HG03025 (cell line): ENCODE results near the gene FOXK1.

Experiments used
- ATAC-seq: cut with Tn5 transposase; IDR thresholded peaks from one replicate; pipeline ENCODE4 v1.9.1; 2021; ENCODE audit warnings: mild to moderate bottlenecking, moderate library complexity; ENCODE audit not compliant: unreplicated experiment, low FRiP score

Gene FOXK1

DNA sequence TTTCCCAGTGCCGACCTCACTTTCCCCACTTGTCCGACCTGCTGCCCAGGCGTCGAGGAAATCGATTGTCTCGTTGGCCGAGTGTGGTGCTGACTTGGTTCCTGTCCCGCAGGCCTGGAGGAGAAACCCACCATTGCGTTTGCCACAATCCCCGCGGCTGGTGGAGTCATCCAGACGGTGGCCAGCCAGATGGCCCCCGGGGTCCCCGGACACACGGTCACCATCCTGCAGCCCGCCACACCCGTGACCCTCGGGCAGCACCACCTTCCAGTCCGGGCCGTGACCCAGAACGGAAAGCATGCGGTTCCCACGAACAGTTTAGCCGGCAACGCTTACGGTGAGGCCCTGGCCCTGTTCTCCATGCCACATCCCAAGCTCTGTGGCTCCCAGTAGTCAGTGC lies 78.9 kb downstream of the FOXK1 start:
- ATAC-seq, result no peak

DNA sequence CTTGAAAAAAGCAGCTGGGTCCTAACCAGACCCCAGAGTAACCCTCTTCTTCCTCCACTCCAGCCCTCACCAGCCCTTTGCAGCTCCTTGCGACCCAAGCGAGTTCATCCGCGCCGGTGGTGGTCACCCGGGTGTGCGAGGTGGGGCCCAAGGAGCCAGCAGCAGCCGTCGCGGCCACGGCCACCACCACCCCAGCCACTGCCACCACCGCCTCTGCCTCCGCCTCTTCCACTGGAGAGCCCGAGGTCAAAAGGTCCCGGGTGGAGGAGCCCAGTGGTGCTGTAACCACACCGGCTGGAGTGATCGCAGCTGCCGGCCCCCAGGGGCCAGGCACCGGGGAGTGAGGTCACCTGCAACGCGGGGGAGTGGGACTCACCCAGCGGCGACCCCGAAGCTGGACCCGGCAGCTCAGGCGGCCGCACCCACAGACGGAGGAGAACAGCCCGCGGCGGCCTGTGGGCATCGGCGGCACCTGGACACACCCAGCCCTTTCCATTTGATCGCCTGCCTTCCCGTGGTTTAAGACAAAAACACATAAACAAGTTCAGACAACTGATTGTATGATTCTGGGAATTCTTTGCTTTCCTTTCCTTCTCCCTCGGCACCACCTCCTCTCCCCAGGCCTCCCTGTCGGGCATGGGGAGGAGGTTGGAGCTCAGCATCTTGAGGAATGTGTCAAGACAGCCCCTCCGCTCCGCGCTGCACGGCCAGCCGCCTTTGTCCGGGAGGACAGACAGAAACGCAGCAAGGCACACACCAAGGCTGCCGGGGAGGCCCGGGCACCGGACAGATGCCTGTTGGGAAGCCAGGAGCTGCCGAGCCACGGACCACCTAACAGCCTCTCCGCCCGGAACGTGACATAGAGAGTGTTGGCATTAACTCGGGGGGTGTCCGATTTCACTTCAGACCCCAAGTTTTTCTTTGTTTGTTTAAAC lies 80.3 kb downstream of the FOXK1 start:
- ATAC-seq, result no peak

DNA sequence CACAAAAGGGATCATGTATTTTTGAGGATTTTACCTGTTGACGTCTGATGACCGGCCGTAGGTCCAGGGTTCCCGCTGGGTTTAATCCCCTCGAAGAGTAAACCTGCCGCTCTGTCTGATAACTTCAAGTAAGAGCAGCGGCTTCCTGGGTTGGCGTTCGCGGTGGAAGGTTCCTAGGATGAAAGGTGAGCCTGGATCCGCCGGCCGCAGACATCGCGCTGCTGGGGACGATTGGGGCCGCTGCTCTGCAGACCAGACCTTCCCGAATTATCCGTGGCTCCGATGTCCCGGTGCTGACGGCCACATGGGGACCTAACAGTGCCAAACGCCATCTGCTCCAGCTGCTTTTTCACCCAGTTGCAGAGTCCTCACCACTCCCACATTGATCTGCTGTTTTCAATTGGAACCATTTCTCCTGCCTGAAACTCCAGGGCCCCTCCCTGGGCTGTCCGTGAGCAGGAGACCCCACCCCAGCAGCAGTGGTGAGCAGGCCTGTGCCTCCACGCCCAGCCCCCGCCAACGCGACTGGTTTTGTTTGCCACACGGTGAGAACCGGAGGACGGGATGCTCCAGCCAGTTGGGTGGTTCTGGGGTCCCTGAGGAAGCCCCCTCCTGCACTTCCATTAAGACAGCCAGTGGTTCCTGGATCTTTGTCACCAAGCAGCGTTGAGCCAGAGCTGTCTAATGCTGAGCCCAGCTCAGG lies 81.1 kb downstream of the FOXK1 start:
- no peak for ATAC-seq

DNA sequence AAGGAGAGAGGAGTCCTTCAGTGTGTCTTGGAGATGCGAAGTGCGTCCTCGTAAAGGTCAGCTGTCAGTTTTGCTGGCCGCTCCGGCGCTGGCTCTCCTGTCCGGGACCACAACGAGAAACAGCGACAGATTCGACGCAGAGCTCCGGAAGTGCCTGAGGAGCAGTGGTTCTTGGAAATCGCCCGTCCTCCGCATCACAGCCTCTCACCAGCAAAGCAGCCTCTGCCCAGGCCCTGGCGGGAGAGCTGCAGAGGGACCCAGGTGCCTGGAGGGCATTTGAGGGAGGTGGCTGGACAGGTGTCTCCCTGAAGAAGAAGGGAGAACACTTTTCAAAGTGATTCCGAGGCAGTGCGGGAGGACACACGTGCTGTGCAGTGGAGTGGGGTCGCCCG lies 81.7 kb downstream of the FOXK1 start:
- ATAC-seq, result no peak

DNA sequence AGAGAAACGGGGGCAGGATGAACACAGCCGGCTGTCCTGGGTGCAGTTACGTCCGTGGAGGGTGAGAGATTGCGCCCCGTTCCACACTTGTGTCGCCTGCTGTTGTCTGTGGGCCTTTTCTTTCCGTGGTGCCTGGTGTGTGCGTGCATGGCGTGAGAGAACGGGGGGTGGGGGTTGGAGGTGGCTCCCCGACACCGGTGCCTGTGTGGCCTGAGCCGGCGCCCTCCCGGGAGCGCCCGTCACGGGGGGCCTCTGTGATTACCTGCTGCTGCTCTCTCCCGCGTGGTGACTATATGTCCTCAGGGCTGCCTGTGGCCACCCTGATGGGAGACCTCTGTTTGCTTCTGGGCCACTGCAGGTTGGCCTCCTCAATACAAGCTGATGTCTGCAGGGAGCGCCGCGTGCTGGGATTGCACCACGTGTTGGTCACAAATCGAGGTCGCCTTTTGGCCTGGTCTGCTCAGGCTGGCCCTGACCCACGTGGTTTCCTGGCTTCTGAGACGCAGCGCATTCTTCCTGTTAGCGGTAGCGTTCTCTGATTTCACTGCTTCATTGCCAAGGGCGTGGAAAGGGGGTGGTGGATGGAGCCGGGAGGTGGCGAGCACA lies 82.4 kb downstream of the FOXK1 start:
- ATAC-seq, result no peak

DNA sequence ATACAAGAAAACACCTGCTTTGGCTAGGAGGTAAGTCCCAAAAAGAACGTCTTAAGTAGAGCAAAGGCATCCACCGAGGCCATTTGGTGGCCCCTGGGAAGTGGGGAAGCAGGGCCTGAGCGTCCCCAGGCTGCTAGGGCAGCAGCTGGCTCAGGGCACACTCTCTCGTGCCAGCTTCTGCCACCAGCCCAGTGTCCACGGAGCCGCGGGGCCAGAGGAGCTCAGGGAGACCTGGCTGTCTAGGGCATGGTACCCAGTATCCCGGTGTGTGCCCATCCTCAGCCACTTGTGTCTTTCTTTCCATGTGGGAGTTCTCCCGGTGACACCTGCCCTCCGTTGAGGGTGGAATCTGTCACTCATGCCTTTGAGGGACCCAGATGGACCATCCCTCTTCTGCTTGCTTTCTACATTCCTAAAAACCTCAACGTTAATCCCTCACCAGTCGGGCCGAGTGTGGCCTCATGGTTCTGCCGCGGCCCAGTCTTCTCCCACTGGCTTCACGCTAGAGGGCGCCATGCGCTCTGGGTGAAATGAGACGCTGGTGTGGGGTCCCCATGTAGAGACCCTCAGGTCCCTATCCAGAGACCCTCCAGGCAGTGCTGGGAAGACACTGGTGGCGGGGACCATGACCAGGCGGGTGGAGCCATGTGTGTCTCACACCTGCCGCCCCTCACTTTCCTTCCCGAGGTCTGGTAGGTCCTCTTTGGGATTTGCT lies 83.8 kb downstream of the FOXK1 start:
- no peak for ATAC-seq

DNA sequence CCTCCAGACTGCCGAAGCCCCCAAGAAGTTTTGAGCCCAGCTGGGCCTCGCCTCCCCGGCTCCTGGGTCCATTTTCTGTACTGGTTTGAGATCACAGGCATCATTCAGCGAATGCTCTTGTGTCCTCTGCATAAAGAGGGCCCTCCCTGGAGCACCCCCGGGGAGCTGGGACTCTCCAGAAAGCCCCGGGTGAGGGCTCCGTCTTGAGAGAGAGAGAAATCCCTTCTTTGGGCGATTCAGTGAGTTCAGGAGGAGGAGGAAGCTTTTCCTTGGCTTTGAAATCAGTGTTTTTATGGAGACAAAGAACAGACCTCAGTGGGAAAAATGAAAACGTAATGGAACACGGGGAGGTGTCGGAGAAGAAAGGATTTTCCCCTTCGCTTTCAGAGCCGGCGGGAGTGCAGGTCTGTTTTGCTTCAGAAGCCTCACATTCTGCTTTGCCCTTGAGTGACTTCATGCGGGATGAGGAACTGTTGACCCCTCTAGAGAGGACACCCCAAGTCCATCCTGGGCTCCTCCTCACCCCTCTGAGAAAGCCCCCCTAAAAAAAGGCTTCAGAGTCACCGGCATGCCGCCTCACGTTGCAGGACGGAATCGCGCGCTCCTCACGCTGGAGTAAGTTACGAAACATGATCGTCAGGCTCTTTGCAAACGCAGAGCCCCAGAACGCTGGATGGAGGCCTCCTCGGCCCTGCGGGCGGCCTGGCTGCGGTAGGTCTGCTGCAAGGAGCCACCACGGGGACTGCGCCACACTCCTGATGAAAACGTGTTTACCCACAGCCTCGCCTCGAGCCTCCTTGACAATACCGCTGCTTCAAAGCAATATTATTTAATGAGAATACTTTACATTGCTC lies 84.8 kb downstream of the FOXK1 start:
- ATAC-seq, result no peak

DNA sequence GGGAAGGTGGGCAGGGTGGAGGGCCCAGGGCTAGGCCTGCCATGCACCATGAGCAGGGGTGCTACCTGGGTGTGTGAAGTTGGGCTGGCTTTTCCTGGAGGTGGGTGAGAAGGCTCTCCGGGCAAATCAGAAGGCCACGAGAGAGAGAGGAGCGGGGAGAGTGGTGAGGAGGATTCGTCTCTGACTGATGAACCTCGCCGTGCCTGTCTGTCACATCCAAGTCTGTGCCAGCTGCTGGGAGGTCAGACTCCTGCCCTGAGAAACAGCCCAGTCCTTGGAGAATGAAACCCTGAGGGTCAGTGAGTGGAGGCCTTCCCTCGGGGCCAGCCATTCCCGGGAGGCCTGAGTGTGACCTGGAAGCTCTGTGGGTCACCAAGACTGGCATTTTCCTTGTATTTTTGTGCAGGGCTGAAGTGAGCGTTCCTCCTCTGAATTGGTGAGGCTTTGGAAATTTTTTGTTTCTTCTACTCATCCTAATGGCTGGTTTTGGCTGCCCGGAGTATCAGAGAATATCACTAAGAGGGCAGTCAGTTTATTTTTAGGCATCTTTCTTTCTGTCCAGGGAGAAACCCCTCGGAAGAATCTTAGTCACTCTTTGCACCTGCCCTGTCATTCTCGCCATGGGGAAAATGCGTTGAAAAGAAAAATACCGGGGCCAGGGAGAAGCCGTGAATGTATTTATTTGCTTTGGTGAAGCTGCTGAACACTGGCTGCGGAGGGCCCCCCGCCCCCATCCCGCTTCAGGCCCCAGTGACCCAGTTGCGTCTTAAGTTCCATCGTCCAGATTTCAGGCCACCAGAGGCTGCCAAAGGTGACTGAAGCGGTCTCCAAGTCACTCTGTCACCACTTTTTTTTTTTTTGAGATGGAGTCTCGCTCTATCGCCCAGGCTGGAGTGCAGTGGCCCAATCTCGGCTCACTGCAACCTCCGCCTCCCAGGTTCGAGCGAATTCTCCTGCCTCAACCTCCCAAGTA lies 86.8 kb downstream of the FOXK1 start:
- no peak for ATAC-seq

DNA sequence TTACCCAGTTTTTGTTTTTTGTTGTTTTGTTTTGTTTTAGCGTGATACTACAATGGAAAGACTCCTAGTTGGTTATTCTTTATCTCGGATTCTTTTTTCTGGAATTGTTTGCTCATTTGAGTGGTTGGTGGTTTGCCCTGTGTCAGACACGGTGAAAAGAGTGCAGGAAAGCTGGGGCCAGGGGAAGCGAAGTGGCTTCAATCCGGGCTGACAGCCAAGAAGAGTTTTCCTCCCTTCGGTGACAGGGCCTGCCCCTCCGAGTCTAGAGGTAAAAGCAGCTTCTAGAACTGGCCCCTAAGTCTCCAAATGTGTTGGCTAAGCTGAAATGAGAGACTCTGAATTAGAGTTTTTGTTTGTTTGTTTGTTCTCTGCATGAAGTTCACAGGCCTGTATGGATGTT lies 87.7 kb downstream of the FOXK1 start:
- ATAC-seq, result no peak

DNA sequence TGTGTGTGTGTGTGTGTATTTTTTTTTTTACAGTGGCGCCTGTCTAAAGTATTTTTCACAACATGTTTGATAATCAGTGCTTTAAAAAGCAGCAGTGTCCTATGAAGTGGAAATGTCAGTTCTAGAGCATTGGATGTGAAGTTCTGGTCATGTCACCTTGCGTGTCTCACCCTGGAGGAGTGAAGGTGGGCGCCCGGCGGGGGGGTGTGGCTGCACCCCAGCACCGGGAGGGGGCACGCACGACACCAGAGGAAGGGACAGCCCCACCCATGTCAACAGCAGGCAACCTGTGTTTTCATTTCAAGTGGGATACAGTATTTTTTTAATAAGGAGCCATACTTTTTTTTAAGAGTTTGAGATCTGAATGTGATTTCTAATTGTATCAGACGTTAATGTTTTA lies 88.8 kb downstream of the FOXK1 start:
- ATAC-seq, result no peak

DNA sequence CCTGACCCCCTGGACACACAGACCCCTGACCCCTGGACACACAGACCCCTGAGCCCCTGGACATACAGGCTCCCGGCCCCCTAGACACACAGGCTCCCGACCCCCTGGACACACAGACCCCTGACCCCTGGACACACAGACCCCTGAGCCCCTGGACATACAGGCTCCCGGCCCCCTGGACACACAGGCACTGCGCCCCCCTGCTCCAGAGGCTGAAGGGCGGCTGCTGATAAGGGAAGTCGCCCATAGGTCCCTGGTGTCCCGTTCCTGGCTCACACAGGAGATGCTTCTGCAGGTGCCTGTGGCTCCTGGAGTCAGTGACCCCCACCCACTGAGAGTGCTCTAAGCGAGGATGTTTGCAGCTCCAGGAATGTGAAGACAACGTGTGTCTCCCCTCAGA lies 89.6 kb downstream of the FOXK1 start:
- ATAC-seq, result no peak

DNA sequence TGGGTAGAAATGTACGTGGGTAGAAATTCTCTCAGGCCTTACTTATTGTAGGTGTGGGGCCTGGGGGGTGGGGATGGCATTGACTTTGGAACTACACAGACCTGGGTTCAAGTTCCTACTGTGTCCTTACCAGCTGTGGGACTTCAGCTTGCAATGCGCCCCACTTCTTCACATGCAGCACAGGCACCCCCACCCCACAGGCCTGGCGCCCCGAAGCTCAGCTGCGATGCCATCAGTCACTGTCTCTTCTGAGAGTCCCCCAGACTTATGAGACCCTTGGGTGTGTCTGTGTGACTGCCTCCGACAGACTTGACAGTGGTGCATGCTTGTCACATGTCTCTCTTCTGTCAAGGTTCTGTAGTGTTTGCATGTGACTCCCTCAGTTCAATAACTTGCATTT lies 90.2 kb downstream of the FOXK1 start:
- ATAC-seq, result no peak

DNA sequence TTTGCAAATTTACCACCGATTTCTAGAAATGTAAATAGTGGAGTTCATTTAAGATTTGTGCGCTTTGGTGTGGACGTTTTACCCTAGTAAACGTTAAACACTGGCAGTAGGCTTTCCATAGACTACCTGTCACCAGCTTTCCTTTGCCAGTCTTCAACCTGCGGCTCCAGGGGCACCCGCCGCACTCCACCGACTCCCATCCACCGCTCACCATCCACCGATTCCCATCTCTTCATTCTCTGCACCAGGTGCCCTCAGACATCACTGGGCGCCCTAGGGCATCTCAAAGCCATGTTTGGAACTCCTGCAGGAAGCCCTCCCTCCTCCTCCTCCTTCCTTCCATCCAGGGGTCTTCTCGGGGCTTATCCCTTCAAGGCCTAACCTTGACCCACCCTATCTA lies 91.9 kb downstream of the FOXK1 start:
- ATAC-seq, result no peak

DNA sequence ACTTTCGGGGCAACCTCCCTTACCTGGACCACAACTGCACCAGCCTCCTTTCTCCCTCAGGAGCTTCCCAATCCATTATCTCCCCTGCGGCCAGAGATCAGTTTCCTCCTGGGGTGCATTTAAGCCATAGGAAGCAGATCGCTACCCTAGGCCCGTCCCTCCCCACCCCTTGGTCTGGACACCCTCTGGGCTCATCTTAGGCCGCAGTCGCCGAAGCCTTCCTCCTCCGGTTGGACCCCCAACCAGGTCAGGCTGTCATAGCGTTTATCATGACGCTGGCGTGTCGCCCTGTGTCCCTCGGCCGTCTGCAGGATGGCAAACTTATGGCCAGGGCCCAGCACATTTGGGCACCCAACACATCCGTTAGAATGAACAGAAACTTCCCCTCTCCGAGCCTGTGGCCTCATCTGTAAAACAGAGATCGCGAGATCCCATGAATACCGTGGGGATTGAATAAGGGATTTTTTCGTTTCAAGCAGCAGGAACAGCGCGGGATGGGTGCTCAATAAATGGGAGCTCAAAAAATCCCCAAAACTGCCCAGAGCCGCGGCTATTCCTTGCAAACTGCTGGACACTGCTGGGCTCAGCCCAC lies 92.7 kb downstream of the FOXK1 start:
- ATAC-seq, result peak; percentile 9

DNA sequence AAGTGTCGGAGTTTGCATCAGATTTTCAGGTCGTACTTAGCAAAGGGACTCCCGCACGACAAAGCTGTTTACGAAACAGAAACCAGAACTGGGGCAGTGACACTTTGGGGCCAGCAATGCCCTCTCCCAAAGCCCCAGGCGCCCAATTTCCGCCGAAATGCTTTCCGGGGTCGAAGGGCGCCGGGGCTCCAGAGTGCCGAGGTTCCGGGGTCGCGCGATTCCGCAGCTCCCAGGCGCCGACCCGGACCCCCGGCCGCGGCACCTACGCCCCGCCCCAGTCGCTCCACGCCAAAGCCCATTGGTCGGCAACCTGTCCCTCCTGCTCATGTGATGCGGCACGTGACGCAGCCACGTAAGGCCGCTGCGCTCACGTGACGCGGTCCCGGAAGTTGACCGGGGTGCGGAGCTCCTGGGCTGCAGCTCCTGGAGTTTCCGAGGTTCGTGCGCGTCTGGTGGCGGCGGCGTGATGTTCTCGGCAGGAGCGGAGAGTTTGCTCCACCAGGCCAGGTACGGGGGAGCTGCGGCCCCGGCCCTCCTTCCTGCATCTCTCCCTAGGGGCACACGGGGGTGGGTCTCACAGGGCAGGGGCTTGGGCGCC lies 93.3 kb downstream of the FOXK1 start, which contains the start of gene AP5Z1:
AP5Z1 (plus strand) TSS at position 374 of the 598 bp plus-strand sequence; CDS start at position 467, 93 bp downstream.
- ATAC-seq, result peak; percentile 90

DNA sequence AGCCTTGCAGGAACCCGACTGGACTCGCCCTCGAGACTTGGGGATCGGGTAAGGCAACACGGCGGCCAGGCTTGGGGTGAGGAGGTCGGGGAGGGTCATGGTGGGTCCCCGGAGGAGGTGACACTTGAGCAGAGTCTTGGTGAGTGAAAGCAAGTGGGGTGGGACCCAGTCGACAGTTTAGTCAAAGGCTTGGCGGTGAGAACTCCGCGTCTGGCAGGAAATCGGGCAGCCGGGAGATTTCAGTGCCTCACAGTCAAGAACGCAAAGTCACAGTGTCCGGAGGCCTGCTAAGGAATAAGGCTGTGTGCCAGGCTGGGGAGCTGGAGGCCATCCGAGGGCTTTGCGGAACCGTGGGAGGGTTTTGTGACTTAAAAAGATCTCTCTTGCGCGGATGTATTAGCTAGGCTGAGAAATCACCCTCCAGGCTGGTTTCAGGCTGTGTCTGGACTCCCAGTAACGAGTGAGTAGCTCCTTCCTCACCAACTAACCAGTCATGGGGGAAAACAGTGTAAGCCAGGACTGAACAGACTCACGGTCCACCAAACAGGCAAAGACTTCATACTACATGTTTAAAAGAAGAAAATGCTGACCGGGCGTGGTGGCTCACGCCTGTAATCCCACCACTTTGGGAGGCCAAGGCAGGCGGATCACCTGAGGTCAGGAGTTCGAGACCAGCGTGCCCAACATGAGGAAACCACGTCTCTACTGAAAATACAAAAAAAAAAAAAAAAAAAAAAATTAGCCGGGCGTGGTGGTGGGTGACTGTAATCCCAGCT lies 93.9 kb downstream of the FOXK1 start:
- peak; percentile 27 for ATAC-seq

DNA sequence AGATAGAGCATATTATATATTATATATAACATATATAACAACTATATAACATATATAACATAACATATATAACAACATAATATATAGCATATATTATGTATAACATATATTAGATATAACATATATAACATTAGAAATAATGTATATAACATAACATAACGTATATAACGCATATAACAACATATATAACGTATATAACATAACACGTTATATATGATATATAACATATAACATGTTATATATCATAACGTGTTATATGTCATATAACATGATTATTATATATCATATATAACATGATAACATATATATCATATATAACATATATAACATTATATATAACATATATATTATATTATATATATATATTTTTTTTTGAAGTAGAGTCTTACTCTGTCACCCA lies 97.0 kb downstream of the FOXK1 start:
- ATAC-seq, result no peak
